Adrenal gland (tissue), 12 donors: ENCODE results near the gene STAT3. TPM values are rescaled to one million over a fixed set of nuclear protein-coding genes. Genes with fewer than 3 reads are reported as not detected.
"Not testable (repeated sequence)": the region's sequence is repeated elsewhere in the genome, so short reads cannot be mapped to it uniquely, and the experiment has no call there.

ENCODE experiments used
- DNase-seq, 7 donors: peaks; one replicate each; pipeline ENCODE4 v3.0.0-alpha.2; 2019 to 2020
- H3K27ac ChIP-seq, 5 donors: fragments of 200-600 bp; sonication (generic) in 4 of 5; 1 replicate in 3 of 5; 2 replicates in 2 of 5; pipeline versions ENCODE4 v1.5.1 to v1.8.0; 2016 to 2020; ENCODE audit warnings: mild to moderate bottlenecking in 1 of 5
- H3K27me3 ChIP-seq: fragments of 200-600 bp; 2 replicates; pipeline ENCODE4 v1.8.0; 2021
- H3K36me3 ChIP-seq, 2 donors: fragments of 200-600 bp; replicated peaks in 1 of 2; 1 replicate in 1 of 2; 2 replicates in 1 of 2; pipeline versions ENCODE4 v1.5.1 to v1.8.0; 2018 to 2022
- H3K4me1 ChIP-seq, 2 donors: fragments of 200-600 bp; replicated peaks in 1 of 2; 1 replicate in 1 of 2; 2 replicates in 1 of 2; pipeline versions ENCODE4 v1.5.1 to v1.8.0; 2018 to 2021
- H3K4me3 ChIP-seq, 4 donors: fragments of 200-600 bp; sonication (generic) in 3 of 4; one replicate each; pipeline ENCODE4 v1.5.1; 2016 to 2018
- H3K9me3 ChIP-seq, 3 donors: fragments of 200-600 bp; sonication (generic) in 1 of 3; replicated peaks in 1 of 3; 1 replicate in 2 of 3; 2 replicates in 1 of 3; pipeline versions ENCODE4 v1.5.1 to v1.8.0; 2016 to 2021
- CTCF ChIP-seq, 6 experiments: fragments of 450-650 bp in 4 of 6; fragments of 200-600 bp in 2 of 6; sonication (generic) in 1 of 6; IDR thresholded peaks; 1 replicate in 5 of 6; 2 replicates in 1 of 6; pipeline versions ENCODE4 v1.5.1 to v1.8.0; 2016 to 2021; ENCODE audit warnings: antibody characterized with exemption in 6 of 6, mild to moderate bottlenecking in 2 of 6, moderate library complexity in 1 of 6
- POLR2A ChIP-seq, 2 donors: fragments of 450-650 bp; IDR thresholded peaks; one replicate each; pipeline ENCODE4 v1.6.1; 2017; ENCODE audit warnings: antibody characterized with exemption in 2 of 2, mild to moderate bottlenecking in 2 of 2, moderate library complexity in 1 of 2
- WGBS, 4 donors: extraction: QIAGEN DNeasy Blood & Tissue Kit in 2 of 4; methylation state at CpG; one replicate each; pipeline versions ENCODE4 v1.1.5 to v1.1.7; 2013 to 2017; 5-methylcytosine and 5-hydroxymethylcytosine counted together
- intact Hi-C, 2 donors: fragments of 100-400 bp; cut with DNase I; formaldehyde crosslinking; loops; one replicate each; pipeline versions ENCODE4 v1.14.1 to v1.15.0; 2022 to 2023
- polyA plus RNA-seq, 3 donors: library from polyadenylated mRNA; stranded (reverse); fragments of 200-250 nt in 2 of 3; fragments of 350-450 nt in 1 of 3; fragmentation: Illumina TruSeq in 1 of 3; extraction: RNeasy Lipid Tissue Mini Kit (QIAGEN cat#74804) in 1 of 3; gene quantifications; one replicate each; pipeline ENCODE4 v1.2.3, GENCODE V29; 2013 to 2014
- total RNA-seq, 9 donors: library from RNA; depleted of rRNA in 4 of 9; stranded (reverse); fragments of >200 nt in 4 of 9; fragments of 120-200 nt in 1 of 9; fragmentation: NEBNext Ultra II Directional in 1 of 9; extraction: Animal tissue kit (Norgen Biotek cat#: 25700) in 1 of 9; gene quantifications; one replicate each; pipeline versions ENCODE4 v1.1.0 to v1.2.4, GENCODE V29; 2013 to 2023
- donor health status: healthy with polysubstance abuse.
- donor health status: Bipolar disorder and iron deficiency.
- donor health status: DM: yes; HTN: yes; CAD: no.
- donor health status: DM: no; HTN: no; CAD: no.
- donor health status: DM: no; HTN: no; CAD: no.
- donor health status: DM: yes; HTN: yes; CAD: no.

Gene STAT3
- total and polyA plus RNA-seq, 12 donors: 31.0 to 282 (median 160) TPM

GRCh38 chr17:42421136-42421506, 32.9 kb upstream of the STAT3 start:
- no peak for TF ChIP-seq CTCF (IDR thresholded peaks at IDR 0.05)
- intact Hi-C loops: loop anchor here in 1 of 2 donors (5.0 kb wide), 1 partner anchor 101 kb away; no protein-coding TSS in a partner anchor

GRCh38 chr17:42417981-42418380, 29.7 kb upstream of the STAT3 start:
- H3K27ac ChIP-seq, intact Hi-C loops, H3K4me3 ChIP-seq, DNase-seq, H3K36me3 ChIP-seq, H3K9me3 ChIP-seq, H3K27me3 ChIP-seq: not testable (repeated sequence)
- 72 to 83% (median 73%) methylated on average over 1 to 5 of the region's 5 CpGs for WGBS, 4 donors
- peaks cover 7 to 14% of the 10 kb centered on the region in 2 donors for H3K4me1 ChIP-seq

More at GRCh38 chr17:42421136-42421506, 32.9 kb upstream of the STAT3 start:
- Histone ChIP-seq H3K4me1 (peaks cover 5 to 7% of the 10 kb centered on the region in 2 donors), H3K4me3 (peak overlapping the region in 2 of 4 donors; percentile 57 to 80), H3K27me3 (no peaks in the 10 kb centered on the region), H3K27ac (peak overlapping the region; percentile 33 to 96 (median 89)), H3K9me3 (no peaks in the 10 kb centered on the region), H3K36me3 (no peaks in the 10 kb centered on the region)
- 29 to 55% (median 47%) methylated on average over 5 to 6 of the region's 6 CpGs for WGBS, 4 donors
- DNase-seq: no peak

GRCh38 chr17:42414704-42415409, 26.6 kb upstream of the STAT3 start:
- Histone ChIP-seq H3K27ac (peak overlapping the region in 1 of 5 donors; percentile 40), H3K4me3 (no peak overlapping the region), H3K4me1 (peaks cover 3 to 17% of the 10 kb centered on the region in 2 donors), H3K27me3 (no peaks in the 10 kb centered on the region), H3K36me3 (no peaks in the 10 kb centered on the region), H3K9me3 (no peaks in the 10 kb centered on the region)
- no peak for DNase-seq
- 44 to 76% (median 71%) methylated on average over 1 to 7 of the region's 7 CpGs for WGBS, 4 donors
- TF ChIP-seq CTCF (IDR thresholded peaks at IDR 0.05) (no peak), POLR2A (IDR thresholded peaks at IDR 0.05) (no peak)
- intact Hi-C loops: no loop called here

GRCh38 chr17:42413464-42414040, 25.3 kb upstream of the STAT3 start:
- no peak overlapping the region for H3K27ac ChIP-seq
- DNase-seq: peak in 1 of 7 donors; percentile 9
- no peak overlapping the region for H3K4me3 ChIP-seq
- H3K36me3 ChIP-seq: no peaks in the 10 kb centered on the region
- no peaks in the 10 kb centered on the region for H3K27me3 ChIP-seq
- 69 to 93% (median 71%) methylated on average over 3 of the region's 3 CpGs for WGBS, 4 donors
- peaks cover 12 to 28% of the 10 kb centered on the region in 2 donors for H3K4me1 ChIP-seq
- H3K9me3 ChIP-seq: no peaks in the 10 kb centered on the region
- TF ChIP-seq CTCF (IDR thresholded peaks at IDR 0.05) (no peak), POLR2A (IDR thresholded peaks at IDR 0.05) (no peak)
- intact Hi-C loops: no loop called here
